ENCODE measurements around the gene MATN1. TPM values are rescaled to one million over a fixed set of nuclear protein-coding genes. Genes with fewer than 3 reads are reported as not detected.

MATN1 gene
- polyA plus RNA-seq, 1 donor from 2014 or later, result 0.22 TPM

DNA sequence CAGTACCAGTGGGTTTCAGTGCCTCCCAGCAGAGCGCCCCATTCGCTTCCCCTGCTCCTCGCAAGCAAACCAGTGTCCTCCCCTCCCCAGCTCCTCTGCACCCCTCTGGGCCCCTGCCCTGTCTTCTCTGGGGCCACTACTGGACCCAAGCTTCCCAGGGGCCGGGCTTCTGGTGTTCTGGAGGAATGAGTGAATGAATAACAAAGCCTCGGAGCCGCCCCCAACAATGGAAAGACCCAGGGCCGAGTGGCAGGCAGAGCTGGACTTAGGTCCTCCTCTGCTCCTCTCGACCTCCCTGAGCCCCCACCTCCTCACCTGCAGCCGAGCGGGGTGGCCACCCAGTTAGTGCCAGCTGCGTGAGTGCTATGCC, 37.6 kb downstream of the MATN1 start:
- Histone ChIP-seq H3K9me2 (ENCODE audit: insufficient read depth, low read length) (no peaks in the 10 kb centered on the region), H3K9me3 (ENCODE audit: low read length) (no peaks in the 10 kb centered on the region), H3K4me3 (ENCODE audit: low read length) (no peak overlapping the region), H3K27ac (ENCODE audit: low read length) (no peak overlapping the region), H3K27me3 (ENCODE audit: insufficient read depth, low read depth, low read length) (peaks cover 18% of the 10 kb centered on the region), H2AFZ (ENCODE audit: low read depth, low read length) (no peak overlapping the region), H4K20me1 (ENCODE audit: insufficient read depth) (no peaks in the 10 kb centered on the region), H3K4me2 (ENCODE audit: low read length) (no peak overlapping the region), H3F3A (ENCODE audit: insufficient read depth, low read length, poor library complexity, severe bottlenecking) (no peaks in the 10 kb centered on the region), H3K9ac (ENCODE audit: low read length) (no peak overlapping the region), H3K79me2 (replicated peaks; ENCODE audit: insufficient read depth, low read length) (no peaks in the 10 kb centered on the region), H3K36me3 (ENCODE audit: insufficient read depth, low read length) (no peaks in the 10 kb centered on the region)
- no peak for TF ChIP-seq CTCF (IDR thresholded peaks at IDR 0.05; ENCODE audit: poor library complexity, severe bottlenecking)
- TF ChIP-seq MXI1 (conservative IDR thresholded peaks at IDR 0.05; ENCODE audit: poor library complexity, severe bottlenecking), result no peak
- TF ChIP-seq, protein P1, sequence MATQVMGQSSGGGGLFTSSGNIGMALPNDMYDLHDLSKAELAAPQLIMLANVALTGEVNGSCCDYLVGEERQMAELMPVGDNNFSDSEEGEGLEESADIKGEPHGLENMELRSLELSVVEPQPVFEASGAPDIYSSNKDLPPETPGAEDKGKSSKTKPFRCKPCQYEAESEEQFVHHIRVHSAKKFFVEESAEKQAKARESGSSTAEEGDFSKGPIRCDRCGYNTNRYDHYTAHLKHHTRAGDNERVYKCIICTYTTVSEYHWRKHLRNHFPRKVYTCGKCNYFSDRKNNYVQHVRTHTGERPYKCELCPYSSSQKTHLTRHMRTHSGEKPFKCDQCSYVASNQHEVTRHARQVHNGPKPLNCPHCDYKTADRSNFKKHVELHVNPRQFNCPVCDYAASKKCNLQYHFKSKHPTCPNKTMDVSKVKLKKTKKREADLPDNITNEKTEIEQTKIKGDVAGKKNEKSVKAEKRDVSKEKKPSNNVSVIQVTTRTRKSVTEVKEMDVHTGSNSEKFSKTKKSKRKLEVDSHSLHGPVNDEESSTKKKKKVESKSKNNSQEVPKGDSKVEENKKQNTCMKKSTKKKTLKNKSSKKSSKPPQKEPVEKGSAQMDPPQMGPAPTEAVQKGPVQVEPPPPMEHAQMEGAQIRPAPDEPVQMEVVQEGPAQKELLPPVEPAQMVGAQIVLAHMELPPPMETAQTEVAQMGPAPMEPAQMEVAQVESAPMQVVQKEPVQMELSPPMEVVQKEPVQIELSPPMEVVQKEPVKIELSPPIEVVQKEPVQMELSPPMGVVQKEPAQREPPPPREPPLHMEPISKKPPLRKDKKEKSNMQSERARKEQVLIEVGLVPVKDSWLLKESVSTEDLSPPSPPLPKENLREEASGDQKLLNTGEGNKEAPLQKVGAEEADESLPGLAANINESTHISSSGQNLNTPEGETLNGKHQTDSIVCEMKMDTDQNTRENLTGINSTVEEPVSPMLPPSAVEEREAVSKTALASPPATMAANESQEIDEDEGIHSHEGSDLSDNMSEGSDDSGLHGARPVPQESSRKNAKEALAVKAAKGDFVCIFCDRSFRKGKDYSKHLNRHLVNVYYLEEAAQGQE (IDR thresholded peaks at IDR 0.05; ENCODE audit: borderline replicate concordance), result no peak
- TF ChIP-seq RAD21 (conservative IDR thresholded peaks at IDR 0.05), result no peak
- TF ChIP-seq EZH2 (IDR thresholded peaks at IDR 0.05; ENCODE audit: borderline replicate concordance, insufficient read depth, low read length, poor library complexity, severe bottlenecking), result no peak
- no peak for TF ChIP-seq EP300 (conservative IDR thresholded peaks at IDR 0.05; ENCODE audit: poor library complexity, severe bottlenecking)
- no peak for TF ChIP-seq TAF1 (IDR thresholded peaks at IDR 0.05; ENCODE audit: low read depth)
- TF ChIP-seq SMC3 (conservative IDR thresholded peaks at IDR 0.05; ENCODE audit: poor library complexity), result no peak
- TF ChIP-seq POLR2AphosphoS5 (IDR thresholded peaks at IDR 0.05), result no peak

DNA sequence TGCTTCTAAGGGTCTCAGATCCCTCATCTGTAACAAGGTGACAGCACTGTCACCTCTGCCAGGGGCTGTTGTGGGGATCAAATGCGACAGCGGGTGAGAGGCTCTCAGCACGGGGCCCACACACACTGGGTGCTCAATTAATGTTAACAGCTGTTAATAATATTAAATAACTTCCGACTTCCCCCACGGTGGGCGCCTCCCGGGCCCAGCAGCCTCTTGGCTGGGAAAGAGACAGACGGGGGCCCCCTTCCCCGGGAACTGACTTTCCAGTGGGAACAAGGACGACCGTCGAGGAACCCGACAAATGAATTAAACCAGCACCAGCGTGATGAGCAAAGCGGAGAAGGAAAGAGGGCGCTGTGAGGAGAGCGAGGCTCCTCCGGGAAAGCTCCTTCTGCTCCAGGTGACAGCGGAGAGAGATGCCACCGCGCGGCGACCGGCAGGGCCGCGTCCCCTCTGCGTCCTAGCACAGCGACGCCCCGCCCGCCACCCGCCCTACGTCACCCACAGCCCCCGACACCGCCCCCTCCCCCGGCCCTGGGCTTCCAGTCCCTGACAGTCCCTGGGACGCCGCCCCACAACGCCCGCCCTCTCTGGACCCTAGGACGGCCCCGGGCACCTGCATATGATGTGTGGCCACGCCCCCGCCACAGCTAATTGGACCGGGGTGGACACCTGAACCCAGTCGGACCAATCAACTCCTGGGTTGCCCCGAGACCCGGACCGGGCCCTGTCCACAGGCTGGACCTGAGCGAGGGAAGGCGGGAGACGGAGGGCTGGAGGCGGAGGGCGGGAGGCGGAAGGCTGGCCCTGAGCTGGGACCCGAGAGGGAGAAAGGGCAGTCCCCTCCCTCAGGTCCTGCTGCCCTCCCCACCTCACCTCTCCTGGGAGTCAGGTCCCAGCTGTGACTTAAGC, 38.2 kb downstream of the MATN1 start:
- H3K4me2 ChIP-seq (ENCODE audit: low read length), result no peak overlapping the region
- no peak overlapping the region for H3K9ac ChIP-seq (ENCODE audit: low read length)
- H4K20me1 ChIP-seq (ENCODE audit: insufficient read depth), result no peaks in the 10 kb centered on the region
- no peaks in the 10 kb centered on the region for H3K79me2 ChIP-seq (replicated peaks; ENCODE audit: insufficient read depth, low read length)
- no peaks in the 10 kb centered on the region for H3F3A ChIP-seq (ENCODE audit: insufficient read depth, low read length, poor library complexity, severe bottlenecking)
- TF ChIP-seq SMC3 (conservative IDR thresholded peaks at IDR 0.05; ENCODE audit: poor library complexity), result peak; percentile 25
- TF ChIP-seq EZH2 (IDR thresholded peaks at IDR 0.05; ENCODE audit: borderline replicate concordance, insufficient read depth, low read length, poor library complexity, severe bottlenecking), result no peak
- no peak for TF ChIP-seq EP300 (conservative IDR thresholded peaks at IDR 0.05; ENCODE audit: poor library complexity, severe bottlenecking)
- TF ChIP-seq POLR2AphosphoS5 (IDR thresholded peaks at IDR 0.05), result no peak
- TF ChIP-seq, protein P1 (IDR thresholded peaks at IDR 0.05; ENCODE audit: borderline replicate concordance), result no peak
- no peak for TF ChIP-seq MXI1 (conservative IDR thresholded peaks at IDR 0.05; ENCODE audit: poor library complexity, severe bottlenecking)
- TF ChIP-seq TAF1 (IDR thresholded peaks at IDR 0.05; ENCODE audit: low read depth), result no peak
- TF ChIP-seq CTCF (IDR thresholded peaks at IDR 0.05; ENCODE audit: poor library complexity, severe bottlenecking), result peak; percentile 44
- TF ChIP-seq RAD21 (conservative IDR thresholded peaks at IDR 0.05), result no peak
- no peak overlapping the region for H2AFZ ChIP-seq (ENCODE audit: low read depth, low read length)
- H3K9me3 ChIP-seq (ENCODE audit: low read length), result no peaks in the 10 kb centered on the region
- no peaks in the 10 kb centered on the region for H3K36me3 ChIP-seq (ENCODE audit: insufficient read depth, low read length)
- H3K27ac ChIP-seq (ENCODE audit: low read length), result no peak overlapping the region
- peaks cover 18% of the 10 kb centered on the region for H3K27me3 ChIP-seq (ENCODE audit: insufficient read depth, low read depth, low read length)
- no peaks in the 10 kb centered on the region for H3K9me2 ChIP-seq (ENCODE audit: insufficient read depth, low read length)
- H3K4me3 ChIP-seq (ENCODE audit: low read length), result peak overlapping the region; percentile 43

All from neural cell (in vitro differentiated cells).